Effector CD4-positive, alpha-beta T cell (primary cell): ENCODE results near the gene PLK1.

Experiments used
- DNase-seq: peaks from one replicate; pipeline ENCODE4 v3.0.0-alpha.2; 2020

The PLK1 gene

DNA sequence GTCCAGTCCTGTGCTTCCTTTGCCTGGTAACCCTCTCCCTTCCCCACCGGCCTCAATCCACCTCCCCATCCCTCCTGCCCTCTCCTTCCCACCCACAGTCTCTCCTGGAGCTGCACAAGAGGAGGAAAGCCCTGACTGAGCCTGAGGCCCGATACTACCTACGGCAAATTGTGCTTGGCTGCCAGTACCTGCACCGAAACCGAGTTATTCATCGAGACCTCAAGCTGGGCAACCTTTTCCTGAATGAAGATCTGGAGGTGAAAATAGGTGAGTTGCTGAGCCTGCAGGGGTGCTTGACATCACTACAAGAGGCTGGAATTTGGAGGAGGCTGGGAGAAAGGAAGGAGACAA is 1.3 kb downstream of the PLK1 start:
- no peak for DNase-seq

DNA sequence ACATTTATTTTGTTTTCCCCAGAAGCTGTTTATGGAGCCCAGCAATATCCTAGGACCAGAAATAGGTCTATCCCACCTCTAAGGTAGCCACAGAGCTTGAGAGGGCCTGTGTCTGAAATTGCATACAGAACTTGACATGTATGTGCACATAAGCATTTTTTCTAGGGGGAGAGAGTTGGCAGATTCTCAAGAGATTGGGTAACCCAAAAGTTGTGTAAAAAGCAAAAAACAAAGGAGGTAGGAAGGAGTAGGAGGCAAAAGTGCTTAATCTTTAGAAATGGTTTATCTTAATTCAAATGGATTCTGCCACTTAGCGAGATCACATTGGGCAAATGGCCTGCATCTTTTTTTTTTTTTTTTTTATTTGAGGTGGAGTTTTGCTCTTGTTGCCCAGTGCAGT is 3.5 kb downstream of the PLK1 start:
- DNase-seq: no peak

DNA sequence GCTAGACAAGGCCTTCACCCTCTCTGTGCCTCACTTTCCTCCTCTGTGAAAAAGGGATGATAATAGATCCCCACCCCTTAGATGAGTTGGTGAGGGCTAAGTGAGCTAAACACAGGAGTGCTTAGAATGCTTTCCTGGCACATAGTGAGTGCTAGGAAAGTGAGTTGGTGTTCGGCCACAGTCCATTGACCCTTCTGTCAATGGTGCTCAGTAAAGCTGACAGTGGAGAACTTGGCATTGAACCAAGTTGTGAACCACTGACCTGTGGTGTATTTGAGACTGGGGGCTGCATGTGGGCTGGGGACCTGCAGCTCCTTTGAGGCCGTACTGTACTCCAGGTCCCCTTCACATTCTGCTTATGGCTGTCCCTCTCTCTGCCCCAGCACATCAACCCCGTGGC is 4.8 kb downstream of the PLK1 start:
- DNase-seq: no peak

DNA sequence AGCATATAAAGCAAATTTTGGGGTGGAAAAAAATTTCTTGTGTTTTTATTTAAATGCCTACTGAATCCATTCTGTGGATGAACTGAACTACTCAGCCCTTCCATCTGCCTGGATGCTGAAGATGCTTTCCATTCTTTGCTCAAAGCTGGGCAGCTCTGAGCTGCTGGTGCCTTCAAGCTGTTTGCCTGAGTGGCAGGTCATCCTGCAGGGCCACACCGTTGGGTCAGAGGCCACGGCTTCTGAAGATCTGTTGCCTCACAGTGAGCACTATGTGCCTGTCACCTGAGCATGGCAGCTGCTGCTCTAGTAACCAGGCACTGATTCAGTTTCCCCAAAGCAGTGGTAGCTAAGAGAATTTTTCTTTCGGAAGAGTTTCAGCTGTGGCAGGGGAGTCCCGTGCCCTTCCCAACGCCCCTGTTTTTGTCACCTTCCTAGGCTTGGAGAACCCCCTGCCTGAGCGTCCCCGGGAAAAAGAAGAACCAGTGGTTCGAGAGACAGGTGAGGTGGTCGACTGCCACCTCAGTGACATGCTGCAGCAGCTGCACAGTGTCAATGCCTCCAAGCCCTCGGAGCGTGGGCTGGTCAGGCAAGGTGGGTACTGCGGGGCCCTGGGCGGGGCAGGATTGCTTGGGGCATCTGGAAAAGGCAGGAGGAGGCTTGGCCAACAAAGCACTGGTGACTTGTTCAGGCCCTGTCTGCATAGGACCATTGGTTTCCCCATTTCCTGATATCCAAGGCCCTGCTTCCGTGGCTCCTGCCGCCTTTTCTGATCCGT is 8.5 kb downstream of the PLK1 start:
- no peak for DNase-seq

DNA sequence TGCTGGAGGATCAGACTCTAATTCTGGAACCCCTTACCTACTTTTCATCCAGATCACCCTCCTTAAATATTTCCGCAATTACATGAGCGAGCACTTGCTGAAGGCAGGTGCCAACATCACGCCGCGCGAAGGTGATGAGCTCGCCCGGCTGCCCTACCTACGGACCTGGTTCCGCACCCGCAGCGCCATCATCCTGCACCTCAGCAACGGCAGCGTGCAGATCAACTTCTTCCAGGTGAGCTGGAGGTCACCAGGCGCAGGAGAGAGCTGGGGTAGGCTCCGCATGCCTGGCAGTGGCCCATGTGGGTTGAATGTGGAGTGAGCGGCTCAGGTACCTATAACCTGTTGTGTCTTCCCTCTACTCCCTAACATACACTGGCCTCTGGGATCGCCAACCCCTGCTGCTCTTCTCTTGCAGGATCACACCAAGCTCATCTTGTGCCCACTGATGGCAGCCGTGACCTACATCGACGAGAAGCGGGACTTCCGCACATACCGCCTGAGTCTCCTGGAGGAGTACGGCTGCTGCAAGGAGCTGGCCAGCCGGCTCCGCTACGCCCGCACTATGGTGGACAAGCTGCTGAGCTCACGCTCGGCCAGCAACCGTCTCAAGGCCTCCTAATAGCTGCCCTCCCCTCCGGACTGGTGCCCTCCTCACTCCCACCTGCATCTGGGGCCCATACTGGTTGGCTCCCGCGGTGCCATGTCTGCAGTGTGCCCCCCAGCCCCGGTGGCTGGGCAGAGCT is 10.9 kb downstream of the PLK1 start:
- DNase-seq: no peak

DNA sequence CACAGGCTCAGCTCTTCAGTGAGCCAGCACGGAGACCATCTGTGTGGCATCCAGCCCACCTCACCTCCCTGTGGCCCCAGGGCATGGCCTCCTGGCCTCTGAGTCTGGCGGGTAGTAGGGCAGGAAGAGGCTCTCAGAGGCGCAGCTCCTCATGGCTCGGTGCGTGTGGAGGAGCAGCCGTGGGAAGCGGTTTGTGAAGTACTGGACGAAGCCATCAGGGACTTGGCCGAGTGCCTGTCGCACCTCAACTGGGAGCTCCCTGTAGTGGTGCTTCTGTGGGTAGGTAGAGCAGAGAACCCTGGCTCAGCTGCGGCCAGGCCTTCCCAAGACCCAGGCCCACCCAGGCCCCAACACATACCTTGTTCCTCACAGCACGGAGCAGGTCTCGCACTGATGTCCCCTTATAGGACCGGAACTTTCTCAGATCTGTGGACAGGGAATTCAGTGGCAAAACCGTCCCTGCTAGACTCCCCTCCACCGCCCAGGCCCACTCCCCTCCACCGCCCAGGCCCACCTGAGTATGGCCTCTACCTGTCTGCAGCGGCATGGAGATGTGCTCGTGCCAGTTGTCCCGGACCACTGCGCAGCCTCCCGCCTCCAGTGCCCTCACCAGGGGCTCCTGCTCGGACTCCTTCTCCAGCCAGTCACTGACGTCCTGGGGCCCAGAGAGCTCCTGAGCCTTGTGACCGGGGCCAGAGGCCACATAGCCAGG is 12.2 kb downstream of the PLK1 start:
- no peak for DNase-seq

DNA sequence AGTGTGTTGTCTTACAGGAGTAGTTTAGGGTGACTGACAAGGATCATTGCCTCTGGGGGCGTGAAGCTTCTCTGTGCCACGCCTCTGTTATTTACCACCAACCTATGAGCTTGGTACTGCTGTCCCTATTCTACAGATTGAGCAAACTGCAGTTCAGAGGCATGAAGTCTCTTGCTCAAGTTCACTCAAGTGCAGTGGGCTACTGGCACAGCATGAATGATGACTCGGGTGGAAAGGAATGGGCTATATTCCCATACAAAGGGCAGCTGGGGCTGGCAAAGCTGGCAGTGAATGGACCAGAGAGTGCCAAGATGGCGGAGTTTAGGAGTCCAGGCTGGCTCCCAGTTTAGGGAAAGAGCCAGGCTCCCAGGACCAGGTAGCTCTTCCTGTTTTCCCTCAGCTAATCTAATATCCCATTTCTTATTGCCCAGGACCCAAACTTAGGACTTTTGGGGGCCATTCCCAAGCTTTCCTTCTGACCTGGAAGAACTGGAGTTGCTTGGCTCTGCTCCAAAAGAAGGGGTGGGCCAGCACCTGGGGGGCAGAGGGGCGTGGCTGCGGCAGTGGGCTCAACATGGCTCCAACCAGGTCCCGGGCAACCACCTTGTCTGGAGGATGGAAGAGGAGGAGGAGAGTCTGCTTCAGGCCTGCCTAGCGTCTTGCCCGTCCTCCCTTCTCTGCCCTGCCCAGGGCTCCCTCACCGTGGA is 12.9 kb downstream of the PLK1 start:
- no peak for DNase-seq

DNA sequence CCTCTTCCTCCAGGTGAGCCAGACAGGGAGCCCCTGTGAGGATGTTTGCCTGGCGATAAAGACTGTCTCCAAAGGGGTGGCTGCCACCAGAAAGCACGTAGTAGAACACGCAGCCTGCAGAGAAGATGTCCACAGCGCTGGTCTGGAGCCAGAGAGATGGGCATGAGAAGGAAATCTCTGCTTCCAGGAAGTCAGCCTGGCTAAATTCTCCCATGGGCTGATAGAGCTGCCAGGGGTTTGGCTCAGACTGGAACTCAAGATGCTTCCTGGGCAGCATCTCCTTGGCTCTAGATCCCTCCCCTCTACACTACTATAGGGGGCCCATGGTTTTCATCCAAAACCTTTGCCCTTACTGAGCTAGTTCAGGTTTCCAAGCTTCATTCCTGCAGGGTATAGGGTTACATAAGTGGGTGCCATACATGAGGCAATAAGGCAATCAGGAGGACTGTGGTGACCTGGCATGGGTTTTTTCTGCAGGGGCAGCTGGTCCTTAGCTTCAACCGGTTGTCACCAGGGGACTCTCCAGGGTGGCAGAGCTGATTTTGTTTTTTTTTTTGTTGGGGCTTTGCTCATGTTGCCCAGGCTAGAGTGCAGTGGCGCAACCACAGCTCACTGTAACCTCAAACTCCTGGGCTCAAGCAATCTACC is 13.6 kb downstream of the PLK1 start:
- DNase-seq: no peak

DNA sequence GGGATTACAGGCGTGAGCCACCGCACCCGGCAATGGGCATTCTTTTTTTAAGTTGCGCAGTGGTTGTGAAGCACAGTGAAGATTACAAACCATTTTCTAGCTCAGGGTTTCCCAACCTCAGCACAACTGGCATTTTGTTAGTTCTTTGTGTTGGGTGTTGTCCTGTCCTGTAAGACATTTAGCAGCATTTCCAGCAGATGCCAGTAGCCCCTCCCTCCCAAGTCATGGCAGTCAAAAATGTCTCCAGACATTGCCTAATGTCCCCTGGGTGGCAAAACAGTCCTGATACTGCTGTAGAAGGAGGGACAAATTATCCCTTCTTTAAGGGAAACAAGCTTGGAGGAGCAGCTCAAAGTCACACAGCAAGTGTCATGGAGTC is 15.6 kb downstream of the PLK1 start:
- no peak for DNase-seq

DNA sequence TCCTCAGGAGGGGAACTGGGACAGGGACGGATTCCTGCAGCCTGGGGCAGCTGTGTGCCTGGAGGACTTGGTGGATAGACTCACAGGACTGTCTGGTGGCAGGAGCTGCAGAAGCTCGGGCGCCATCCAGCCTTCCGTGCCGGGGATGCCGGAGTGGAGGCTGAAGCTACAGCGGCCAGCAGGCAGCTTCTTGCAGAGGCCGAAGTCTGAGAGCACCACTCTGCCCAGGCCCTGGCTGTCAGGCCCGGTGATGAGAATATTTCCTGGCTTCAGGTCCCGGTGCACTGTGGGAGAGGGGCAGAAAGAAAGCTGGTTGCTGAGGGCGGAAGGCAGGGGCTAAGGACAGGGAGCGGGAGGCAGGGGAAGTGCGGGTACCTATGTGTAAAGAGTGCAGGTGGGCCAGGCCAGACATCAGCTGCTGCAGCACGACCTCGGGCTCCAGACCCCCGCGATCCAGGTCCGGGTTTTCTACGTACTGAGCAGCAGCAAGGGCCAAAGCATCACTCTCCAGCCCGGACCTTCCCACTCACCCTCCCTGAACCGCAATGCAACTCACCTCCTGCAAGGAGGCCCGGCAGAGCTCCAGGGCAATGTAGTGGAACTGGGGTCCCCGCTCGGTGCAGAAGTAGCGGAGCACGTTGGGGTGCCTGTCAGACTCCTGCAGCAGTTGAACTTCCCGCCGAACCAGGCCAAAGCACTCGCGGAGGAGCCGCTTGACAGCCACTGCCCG is 16.1 kb downstream of the PLK1 start:
- DNase-seq: no peak

DNA sequence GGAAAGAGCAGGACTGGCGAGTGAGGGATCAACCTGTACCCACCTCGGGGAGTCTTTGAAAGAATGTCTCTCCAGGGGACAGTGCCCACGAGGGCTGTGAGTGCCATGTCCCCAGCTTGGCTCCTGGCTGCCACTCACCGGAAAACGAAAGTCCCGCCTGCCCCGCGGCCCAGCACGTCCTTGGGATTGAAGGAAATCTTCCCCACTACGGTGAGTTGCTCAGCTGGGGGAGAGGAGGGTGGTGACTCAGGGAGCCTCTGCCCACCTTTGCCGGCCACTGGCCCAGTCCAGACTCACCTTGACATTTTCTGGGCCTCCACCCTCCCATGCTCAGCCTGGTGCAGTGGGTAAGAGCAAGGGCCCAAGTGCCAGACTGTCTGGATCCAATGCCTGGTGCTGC is 17.1 kb downstream of the PLK1 start:
- DNase-seq: no peak

DNA sequence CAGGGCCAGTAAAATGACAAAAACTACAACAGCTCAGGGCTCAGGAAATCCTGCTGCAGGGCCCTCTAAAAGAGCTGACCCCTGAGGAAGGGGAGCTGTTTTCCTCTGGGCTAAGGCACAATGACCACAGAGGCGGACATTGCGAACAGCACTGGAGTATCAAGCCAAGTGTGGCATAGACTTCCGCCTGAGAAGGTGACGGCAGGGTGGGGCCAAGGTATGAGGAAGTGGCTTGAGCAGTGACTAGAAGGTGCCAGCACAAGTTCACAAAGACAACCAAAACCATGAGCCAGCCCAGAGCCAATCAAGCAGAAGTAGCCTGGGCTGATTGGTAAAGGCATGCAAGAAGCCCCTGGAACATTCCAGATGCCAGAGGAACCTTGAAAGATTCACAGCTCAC is 20.4 kb downstream of the PLK1 start:
- DNase-seq: no peak

DNA sequence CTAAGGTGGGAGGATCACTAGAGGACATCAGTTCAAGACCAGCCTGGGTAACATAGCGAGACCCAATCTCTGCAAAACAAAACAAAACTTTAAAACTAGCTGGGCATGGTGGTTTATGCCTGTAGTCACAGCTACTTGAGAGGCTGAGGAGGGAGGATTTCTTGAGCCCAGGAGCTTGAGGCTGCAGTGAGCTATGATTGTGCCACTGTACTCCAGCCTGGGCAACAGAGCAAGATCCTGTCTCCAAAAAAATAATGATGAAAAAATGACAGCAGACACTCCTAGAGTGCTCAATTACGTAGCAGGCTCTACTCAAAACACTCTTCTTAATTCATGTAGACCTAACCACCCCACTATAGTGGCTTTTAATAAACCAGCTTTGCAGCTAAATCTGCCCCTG is 21.4 kb downstream of the PLK1 start:
- no peak for DNase-seq

DNA sequence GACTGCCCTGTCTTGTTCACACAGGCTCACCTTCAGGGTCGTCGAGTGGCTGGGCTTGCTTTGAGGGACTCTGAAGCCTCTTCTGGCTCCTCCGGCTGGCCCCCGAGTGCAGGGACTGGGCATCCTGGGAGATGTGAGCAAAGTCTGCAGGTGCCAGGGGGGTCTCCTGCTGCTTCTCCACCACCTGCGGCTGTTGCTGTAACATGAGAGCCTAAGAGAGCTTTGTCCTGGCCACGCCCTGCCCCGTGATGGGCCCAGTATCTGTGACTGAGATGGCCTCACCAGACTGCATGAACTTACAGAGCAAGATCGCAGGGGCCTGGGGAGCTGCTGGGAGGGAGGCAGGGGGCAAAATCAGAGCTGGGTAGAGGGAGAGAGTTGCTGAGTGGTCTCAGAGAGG is 21.8 kb downstream of the PLK1 start:
- no peak for DNase-seq

DNA sequence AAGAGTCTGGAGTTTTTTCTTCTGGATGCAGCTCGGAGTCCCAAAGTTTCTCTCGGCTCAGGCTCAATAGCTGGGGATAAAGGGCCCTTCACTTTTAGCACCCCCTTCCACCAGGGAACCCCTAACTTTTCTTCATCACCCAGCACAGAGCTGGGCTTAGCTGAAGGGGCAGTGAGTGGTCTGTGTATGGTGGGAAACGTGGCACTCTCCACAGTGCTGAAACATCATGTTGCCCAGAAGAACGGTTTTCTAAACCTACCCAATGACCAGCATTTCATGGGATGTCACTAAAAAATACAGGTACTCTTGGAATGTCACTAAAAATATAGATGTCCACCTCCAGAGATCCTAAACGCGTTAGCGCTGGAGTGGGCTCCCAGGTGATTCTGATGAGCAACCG is 22.4 kb downstream of the PLK1 start:
- no peak for DNase-seq

DNA sequence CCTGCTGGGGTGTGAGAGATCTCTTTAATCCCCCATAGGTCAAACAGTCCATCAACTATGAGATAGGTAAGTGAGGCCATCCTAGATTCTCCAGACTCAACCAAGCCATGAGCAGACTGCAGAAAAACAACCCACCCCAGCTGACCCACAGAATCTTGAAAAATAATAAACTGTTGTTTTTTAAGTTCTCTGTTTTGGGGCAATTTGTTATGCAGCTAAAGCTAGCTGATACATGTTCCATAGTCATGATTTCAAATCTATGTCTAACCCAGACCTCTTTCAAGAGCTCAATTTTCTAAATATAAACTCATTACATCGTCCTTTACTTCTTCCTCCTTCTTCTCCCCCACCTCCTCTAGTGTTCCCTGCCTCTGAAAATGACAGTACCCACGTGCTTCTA is 24.3 kb downstream of the PLK1 start:
- DNase-seq: no peak

DNA sequence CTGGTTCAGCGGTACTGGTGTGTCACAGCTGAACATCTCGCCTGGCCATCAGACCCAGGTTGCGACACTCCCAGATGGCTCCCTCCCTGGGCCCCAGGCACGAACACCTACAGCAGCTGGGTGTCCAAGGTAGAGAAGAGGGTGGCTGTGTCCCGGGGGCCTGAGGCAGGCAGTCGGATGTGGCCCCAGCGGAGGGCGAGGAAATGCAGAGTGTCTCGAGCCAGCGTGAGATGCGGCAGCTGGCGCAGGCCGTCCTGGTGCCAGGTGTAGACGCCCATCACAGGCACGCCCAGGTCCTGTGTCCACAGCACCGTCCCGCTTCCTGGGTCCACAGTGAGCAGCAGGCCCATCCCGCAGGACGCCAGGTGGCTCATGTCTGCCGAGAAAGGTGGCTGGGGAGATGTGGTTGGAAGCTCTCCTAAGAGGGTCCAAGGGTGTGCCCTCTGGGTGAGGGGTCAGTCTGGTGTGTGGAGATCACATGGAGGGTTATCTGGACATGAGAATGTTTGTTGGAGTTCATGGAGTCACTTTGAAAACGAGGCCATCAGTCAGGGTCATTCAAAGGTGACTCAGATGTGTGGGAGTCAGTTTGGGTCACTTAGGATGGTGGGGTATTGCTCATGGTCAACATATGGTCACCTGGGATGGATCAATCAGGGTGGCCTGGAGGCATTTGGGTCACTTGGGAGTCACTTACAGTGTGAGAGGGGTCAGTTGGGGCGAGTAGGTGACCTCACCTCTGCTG is 26.3 kb downstream of the PLK1 start:
- no peak for DNase-seq

DNA sequence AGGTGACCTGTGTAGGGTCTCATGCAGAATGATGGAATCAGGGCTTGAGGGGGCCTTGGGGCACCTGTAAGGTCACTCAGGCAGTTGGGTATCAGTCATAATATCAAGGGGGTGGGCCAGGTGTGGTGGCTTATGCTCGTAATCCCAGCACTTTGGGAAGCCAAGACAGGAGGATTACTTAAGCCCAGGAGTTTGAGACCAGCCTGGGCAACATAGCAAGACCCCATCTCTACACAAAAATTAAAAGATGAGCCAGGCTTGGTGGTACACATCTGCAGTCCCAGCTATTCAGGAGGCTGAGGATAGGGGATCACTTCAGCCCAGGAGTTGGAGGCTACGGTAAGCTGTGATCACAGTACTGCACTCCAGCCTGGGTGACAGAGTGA is 26.8 kb downstream of the PLK1 start:
- no peak for DNase-seq

DNA sequence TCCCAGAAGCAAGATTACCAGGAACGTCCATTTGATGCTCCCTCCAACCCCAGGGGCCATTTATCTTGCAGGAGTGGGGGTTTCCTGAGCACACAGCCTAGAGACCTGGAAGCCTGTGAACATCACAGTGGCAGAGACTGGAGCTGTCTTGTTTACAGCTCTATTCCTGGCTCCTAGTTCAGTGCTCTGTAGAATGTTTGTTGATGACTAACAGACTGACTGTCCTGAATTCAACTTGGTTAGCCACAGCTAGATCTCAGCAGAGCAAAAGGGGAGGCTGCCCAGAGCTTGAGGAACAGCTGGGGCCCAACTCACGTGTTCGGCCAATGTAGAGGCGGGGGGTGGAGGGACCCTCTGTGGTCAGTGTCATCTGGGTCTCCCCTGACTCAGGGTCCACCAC is 27.8 kb downstream of the PLK1 start:
- DNase-seq: no peak

DNA sequence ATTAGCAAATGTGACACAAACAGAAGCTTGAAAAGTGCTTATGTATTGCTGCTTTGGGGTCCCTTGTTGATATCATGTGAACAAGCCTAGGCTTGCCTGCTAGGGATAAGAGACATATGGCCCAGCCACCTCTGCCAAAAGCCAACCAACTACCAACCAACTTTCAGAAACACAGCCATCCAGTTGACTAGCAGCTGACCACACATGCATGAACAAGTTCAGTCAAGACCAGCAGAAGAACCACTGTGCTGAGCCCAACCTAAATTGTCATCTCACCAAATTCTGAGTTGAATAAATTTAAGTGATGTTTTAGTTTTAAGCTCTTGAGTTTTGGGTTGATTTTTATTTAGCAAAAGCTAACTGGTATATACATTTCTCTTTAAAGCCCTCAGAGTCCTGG is 30.8 kb downstream of the PLK1 start:
- DNase-seq: no peak

DNA sequence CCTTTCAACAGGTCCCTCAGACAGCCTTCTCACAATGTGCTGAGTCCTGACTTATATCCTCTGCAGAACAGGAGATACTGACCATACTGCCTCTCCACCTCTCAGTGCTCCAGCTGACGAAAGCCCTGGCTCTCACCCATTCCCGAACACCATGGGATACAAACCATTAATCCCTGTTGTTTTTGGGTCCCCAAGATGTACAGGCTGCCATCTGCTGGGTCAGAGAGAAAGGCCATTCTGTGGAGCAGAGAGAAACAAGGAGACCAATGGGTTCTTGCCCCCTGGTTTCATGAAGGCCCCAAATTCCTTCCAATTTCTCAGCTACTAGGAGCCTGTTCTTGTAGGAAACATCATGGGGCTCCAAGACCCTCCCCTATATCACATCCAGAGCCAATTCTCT is 31.3 kb downstream of the PLK1 start:
- DNase-seq: no peak

DNA sequence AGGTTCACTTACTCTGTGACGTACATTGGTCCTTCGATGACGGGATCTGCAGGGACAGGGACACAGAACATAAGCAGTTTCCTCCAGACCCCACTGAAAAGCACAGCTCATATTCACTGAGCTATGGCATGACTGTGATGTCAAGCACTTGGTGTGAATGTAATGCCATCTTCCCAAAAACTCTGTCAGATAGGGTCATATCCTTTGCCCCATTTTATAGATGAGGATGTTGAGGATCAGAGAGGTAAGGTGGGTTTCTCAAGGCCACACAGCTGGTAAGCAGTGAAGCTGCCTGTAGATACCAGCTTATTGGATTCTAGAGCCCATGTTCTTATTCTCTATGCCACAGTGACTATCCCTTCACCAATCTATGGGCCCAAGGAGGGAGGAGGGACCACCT is 31.8 kb downstream of the PLK1 start:
- no peak for DNase-seq
